HG03066 (cell line): Measurements from ENCODE around the gene FIGNL1.
A peak's percentile ranks its signal among the peaks of the same experiment; 100 is the strongest.
"Not testable (repeated sequence)": the region's sequence is repeated elsewhere in the genome, so short reads cannot be mapped to it uniquely, and the experiment has no call there.

Experiments
- ATAC-seq: cut with Tn5 transposase; IDR thresholded peaks from one replicate; pipeline ENCODE4 v1.9.1; 2021; ENCODE audit warnings: low read depth; ENCODE audit not compliant: unreplicated experiment

Gene FIGNL1

DNA sequence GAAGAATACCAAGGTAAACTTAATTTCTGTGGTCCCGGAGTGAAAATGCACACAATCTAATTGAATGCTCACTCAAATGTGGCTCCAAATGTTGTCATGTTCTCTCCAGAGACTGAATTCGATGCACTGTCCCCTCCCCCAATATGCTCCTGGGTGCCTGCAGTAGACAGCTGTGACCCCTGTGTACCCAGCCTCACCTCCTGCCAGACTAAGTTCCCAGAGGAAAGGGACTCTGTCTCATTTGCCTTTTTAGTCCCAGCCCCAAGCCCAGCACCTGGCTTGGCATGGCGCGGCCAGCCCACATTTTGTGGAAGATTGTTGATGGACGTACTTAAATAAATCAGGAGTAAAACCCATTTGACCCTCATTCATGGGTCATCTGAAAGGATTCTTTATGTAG is 21.8 kb upstream of the FIGNL1 start:
- no peak for ATAC-seq

DNA sequence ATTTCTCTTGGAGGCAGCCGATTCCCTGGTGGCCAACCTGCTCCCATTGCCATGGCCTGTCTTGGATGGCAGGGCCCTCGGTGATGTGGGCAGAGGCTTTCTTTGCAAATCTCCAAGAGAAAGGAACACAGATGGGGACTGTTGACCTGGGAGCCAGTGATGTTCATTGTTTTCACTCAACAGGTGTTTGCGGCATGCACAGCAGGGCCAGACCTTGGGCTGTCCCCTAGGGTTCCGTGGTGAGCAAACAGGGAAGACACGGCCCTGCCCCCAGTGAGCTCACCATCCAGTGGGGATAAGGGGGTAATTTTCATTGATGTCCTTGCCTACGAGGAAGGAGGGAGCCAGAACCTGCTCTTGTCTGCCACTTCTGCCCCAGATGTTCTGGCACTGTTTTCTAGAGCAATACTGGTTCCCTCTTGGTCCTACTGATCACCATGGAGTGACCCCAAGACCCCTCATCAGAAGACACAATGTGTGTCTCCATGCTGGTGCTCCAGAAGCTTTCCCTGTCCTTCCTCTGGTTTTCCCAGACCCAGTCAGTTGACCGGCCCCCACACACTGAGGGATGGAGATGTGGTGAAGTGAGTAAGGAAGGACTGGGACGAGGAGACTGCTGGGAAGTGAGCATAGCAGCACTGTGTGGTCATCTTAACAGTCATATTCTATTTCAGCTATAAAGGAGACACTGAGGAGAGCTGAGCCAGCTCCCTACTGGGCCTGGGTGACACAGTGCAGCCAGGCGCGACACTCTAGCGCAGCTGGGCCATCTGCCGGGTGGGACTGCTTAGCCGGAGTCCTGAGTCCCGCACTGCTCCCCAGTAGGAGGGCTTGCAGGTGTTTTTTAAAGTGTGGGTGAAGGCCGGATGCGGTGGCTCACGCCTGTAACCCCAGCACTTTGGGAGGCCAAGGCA is 20.4 kb upstream of the FIGNL1 start:
- ATAC-seq, result no peak

DNA sequence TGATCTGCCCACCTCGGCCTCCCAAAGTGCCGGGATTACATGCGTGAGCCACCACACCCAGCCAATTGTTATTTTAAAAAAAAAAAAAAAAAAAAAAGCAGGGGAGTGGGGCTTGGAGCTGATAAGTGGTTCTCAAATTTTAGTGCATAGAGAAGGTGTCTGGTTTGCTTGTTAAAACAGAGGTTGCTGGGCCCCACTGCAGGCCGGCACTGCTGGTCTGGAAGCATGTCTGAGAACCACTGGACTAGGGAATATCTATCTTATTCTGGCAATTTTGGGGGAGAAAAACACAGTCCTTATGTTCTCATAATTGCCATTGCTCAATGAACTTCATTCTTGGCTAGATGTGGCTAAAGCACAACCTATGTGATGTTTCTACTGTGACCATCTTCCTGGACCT is 19.0 kb upstream of the FIGNL1 start:
- ATAC-seq, result no peak

DNA sequence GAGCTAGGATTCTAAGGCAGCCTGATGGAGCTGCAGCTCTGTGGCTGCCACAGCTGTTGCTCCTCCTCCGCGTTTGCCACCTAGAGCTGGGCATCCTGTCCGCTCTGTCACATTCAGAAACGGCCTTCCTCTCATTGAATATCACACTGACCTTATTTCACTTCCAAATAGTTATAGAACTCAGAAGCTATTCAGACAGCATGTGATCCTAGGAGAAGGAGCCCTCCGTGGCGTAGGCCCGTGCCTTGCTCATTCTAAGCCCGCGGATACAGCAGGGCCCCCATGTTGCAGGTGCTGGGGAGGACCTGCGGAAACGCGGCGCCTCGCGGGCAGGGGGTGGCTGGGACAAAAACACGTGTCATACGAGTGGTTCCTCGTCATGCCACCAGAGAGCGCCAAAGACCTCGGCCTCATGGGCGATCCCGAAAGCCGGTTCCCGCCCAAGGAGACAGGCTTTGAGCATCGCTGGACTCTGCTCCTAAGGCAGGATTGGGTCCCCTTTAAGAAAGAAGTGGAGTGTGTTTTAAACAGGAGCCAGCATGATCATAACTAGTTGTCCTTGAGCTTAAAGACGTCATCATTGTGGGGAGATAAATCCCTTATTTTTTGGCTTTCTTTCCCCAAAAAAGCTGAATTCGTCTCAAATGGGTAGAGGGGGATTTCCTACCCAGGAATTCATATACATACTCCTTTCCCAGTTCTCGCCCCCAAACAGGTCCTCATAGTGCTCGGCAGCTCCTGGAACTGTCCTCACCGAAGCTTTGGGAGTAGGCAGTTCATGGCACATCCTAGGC is 17.9 kb upstream of the FIGNL1 start:
- peak; percentile 78 for ATAC-seq

DNA sequence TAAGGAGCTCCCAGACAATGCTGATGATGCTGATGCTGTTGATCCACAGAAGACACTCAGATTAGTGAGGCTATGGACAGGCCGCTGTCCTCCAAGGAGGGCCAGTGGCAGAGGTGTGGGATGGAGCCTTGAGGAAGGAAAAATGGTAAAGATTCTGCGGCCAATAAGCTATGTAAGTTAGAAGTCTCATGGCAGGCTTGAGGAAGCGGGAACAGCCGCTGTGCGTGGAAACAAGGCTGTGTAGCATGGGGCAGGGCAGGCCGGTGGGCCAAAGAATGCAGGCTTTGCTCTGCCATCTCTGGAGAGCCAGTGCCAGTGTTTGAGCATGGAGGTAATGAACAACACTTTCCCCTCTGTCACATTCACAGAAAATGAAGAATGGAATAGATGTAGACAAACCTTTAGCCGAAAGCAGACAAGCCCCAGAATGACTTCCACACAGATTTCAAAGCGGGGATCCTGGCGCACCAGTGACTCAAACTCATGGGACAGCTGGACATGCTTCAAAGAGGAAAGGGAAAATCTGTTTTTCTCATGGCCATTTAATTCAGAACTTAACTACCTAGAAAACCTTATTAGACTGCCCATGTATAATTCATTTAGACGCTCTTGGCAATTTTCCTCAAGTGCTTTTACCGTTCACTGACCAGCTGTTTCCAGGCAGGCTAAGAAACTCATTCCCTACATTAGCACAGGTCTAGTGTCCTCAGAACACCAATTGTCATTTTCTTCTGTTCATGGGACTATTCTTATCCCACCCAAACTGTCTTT is 16.9 kb upstream of the FIGNL1 start:
- no peak for ATAC-seq

DNA sequence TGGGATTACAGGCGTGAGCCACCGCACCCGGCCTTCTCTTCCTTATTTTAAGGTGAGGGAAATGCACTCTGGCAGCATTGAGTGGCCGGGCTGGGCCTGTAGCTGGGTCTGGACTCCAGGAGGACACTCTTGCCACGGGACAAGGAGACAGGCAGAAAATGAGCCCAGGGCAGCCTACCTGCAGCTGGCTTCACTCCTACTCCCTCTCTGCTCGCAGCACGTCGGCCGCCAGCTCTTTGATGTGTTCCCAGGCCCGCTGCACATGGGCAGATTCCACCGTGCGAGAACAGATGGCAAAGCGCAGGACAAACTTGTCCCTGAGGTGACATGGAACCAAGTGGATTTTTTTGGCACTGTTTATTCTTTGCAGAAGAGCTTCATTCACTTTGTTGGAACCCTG is 12.9 kb upstream of the FIGNL1 start:
- ATAC-seq, result no peak

DNA sequence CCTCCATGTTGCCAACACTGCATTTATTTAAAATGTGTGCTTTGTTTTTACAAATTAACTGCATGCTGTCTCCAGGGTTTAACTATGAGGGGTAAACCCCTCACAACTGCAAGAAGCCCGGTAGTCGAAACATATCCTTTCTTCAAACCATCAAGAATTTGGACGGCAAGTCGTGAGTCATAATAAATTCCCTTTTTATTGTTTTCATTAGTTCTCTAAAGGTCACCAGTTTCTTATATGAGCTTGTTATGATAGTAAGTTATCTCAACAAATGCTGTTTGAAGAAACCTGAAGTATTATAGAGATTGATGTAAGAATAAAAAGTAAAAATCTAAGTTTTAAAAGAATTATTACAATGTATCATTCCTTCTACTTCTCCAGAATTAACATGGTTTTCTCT is 12.2 kb upstream of the FIGNL1 start:
- ATAC-seq, result no peak

DNA sequence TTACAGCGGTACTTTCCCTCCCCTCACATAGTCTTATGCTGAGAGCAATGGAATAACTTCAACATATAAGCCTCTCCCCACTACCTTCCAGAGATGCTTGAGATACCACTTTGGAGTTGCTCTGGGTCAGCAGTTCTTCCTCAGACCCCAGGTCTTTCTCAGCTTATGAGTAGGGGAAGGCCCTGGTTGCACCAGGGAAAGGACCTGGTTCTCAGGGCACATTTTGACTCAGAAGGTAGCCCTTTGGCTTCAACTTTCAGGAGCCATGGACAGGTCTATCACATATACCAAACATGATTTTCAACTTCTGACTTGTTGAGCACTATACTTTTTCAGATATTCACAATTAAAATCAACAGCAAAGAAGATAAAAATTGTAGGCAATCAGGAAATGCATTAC is 11.5 kb upstream of the FIGNL1 start:
- ATAC-seq, result no peak

DNA sequence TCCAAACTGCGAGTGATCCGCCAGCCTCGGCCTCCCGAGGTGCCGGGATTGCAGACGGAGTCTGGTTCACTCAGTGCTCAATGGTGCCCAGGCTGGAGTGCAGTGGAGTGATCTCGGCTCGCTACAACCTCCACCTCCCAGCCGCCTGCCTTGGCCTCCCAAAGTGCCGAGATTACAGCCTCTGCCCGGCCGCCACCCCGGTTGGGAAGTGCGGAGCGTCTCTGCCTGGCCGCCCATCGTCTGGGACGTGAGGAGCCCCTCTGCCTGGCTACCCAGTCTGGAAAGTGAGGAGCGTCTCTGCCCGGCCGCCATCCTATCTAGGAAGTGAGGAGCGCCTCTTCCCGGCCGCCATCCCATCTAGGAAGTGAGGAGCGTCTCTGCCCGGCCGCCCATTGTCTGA is 9.0 kb upstream of the FIGNL1 start:
- not testable (repeated sequence) for ATAC-seq

DNA sequence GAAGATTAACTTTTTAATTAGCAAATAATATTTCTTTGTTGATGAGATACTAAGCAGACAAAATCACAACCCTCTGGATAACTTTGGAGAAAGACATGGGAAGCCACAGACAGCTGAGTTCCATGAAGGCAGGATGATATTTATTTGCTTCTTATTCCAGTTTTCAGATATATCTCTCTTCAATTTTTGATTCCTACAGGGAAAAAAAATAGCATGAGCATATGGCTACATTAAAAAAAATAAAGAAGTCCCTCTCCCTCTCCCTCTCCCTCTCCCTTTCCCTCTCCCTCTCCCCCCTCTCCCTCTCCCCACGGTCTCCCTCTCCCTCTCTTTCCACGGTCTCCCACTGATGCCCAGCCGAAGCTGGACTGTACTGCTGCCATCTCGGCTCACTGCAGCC is 8.5 kb upstream of the FIGNL1 start:
- not testable (repeated sequence) for ATAC-seq

DNA sequence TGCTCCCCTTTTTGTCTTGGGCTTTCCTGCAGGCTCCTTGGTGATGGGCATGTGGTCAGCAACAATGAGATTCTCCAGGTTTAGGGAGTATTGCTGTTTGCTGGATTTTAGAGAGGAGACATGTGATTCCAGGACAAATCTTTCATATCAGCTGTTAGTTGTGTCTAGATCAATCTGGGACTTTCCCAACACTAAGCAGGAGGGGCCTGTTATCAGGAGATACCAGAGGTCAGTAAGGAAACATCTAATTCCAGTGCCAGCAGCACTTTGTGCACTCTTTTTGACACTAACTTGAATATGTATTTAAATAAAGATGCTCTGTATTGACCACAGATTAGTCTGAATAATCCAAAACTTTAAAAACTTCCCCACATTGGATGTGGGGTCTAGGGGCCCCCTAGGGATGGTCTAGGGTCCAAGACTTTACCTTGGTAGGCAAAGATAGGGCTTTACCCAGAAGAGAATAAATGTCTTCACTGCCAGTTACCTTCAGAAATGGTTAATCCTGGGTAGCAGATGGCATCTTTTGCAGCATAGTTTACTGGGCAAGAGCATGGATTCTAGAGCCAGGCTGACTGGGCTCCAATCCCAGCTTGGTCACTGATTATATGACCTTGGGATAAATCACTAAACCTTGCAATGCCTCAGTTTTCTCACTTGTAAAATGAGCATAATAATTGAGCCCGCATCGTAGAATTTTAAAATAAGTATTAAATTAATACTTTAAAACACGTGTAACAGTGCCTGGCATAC is 6.4 kb upstream of the FIGNL1 start:
- ATAC-seq, result no peak

DNA sequence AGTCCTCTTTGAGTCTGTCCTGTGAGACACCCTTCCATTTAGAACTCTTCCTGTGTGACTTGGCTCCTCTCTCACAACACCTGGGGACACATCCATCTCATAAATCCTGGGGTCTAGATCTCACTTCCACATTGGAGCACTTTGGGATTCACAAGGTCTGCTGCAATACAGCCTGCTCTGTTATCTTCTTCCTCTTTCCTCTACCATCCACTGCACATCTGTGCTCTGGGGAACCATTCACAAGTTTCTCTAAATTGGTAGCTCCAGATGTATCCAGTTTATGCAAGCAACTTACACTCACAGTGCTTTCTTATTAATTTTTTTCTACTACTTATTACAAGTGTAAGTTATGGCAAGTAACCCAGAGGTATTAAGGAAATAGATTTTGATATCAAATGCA is 5.5 kb upstream of the FIGNL1 start:
- ATAC-seq, result no peak

DNA sequence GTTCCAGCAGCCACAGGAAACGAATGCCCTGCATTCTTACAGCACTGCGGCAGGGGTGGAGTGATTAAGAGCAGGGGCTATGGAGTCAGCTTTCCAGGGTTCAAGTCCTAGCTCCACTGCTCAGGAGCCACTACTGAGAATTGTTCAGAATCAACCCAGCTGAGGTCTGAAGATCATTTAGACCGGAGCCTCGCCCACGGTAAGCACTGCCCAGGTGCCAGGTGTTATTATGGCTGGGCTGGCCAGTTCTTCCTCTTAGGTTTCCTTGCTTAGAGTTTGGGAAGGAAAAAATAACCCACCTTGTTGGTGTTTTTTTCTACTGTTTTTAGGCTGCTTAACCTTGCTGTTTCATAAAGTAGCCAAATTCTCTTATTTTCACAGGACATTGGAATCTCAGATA is 4.8 kb upstream of the FIGNL1 start:
- ATAC-seq, result no peak

DNA sequence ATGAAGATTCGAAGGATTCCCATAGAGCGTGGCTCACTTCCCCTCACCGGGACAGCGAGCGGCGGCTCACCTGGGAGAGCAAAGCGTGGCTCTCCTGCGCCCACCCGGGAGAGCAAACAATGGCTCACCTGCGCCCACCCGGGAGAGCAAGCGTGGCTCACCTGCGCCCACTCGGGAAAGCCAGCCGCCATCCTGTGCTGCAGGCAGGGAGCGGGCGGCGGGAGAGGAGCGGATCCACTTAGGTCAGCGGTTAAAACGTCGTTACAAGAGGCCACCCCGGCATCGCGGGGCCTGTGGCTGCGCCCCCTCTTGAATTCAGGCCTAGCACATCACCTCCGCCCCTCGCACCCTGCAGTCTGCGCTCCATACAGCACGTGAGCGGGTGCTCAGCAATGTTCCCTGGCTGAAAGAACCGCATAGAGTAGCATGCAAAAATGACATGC is 461 bp upstream of the FIGNL1 start:
- peak; percentile 4 for ATAC-seq

DNA sequence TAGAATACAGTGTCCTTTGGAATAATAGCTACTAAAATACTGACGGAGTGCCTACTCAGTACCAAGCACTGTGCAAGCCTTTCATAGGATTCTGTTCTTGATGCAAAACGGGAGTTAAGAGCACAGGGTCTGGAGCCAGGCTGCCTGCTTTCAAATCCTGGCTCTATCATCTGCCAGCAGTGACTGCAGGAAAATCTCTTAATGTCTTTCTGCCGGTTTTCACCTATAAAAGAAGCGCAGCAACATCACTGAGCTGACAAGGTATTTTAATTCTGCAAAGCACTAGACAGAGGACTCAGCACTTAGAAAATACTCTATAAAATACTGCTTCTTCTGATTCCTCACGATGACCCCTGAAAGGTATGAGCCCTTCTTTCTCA is 659 bp downstream of the FIGNL1 start:
- ATAC-seq, result no peak

DNA sequence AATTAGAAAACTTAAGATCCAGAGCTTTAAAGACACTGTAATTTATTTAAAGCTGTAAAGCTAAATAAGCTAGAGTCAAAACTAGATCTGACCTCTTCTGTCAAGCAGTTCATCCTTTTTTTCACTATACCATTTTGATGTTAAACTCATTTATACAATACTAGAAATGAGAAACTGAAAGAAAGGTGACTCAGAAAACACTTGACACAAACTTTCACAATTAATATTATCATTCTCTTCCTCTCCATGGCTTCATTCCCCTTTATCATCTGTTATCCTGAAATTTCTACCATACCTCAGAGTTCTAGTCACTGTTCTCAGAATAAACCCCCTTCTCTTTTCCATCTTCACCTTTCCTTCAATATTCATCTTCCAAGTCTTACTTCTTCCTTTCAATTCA is 1.3 kb downstream of the FIGNL1 start:
- no peak for ATAC-seq

DNA sequence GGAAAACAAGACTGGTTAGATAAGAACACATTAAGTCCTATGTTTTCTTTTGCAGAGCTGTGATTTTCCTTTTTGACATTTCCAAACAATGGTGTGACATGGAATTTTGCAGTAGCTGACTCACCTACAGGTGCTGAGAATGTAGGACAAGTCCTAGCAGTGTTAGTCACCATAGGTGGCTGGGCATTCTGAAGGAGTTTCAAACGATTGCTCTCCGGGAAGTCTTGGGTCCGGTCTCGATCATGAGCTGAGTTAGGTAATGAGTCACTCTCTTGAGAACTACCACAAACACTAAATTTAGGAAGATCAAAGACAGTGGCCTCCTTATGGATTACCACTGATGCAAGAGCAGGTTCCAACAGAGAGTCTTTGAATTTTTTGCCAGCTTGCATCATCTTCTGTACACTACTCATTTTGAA is 3.6 kb downstream of the FIGNL1 start:
- peak; percentile 27 for ATAC-seq

DNA sequence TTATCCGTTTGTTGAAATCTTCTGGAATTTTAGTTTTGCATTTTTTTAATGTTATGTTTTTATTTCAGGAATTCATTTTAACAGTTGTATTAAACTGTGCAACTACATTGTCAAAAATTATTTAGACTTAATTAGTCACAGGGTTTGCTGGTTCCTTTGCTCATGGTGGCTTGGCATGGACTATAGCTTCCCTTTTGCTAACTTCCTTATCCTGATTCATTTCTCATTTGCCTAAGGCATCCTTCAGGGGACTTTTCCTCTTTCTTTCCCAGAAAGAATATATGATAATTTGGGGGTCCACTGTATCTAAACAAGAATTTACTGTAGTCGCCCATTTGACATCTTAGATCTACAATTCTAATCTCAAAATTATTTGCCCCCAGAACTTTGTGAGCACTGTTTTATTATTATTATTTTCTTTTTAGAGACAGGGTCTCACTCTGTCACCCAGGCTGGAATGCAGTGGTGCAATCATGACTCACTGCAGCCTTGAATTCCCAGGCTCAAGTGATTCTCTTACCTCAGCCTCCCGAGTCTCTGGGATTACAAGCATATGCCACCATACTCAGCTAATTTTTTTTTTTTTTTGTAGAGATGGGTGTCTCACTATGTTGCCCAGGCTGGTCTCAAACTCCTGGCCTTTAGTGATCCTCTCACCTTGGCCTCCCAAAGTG is 13.9 kb downstream of the FIGNL1 start:
- ATAC-seq, result no peak

DNA sequence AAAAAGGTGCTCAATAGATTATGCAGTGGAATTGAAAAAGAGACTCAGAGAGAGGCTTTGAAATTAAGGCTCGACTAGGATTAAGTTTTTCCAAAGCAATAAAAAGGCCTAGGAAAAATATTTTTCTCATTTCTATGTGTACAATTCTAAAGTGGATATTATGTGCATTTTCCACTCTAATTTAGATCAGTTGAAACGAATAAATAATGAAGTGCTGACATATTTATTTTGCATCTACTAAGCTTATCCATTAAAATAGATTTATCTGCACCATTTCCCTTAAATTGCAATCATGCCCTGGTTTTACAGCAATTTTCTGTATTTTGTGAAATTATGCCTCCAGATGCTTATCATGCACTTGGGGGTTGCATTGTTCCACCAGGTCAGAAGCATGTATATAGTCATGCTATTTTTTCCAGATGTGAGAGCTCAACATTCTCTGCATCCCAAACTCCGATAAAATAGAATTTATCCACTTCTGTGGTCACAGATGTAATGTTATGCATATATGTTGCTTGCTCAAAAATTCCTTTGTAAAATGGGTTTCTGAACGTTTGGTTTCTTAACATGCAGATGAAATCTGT is 18.3 kb downstream of the FIGNL1 start:
- ATAC-seq, result no peak
